CD8-positive, alpha-beta memory T cell (primary cell): ENCODE data around the gene TMEM130. TPM values are rescaled to one million over a fixed set of nuclear protein-coding genes. Genes with fewer than 3 reads are reported as not detected.
"Not testable (repeated sequence)": the region's sequence is repeated elsewhere in the genome, so short reads cannot be mapped to it uniquely, and the experiment has no call there.

Experiments
- CTCF ChIA-PET: fragments of 350-600 bp; sonication (Branson Sonifier 250); formaldehyde crosslinking; loops from one replicate; lab custom pipeline; 2021; ENCODE audit warnings: antibody characterized with exemption; lab: Charles Lee
- POLR2A ChIA-PET: fragments of 350-600 bp; sonication (Branson Sonifier 250); formaldehyde crosslinking; loops from one replicate; lab custom pipeline; 2021; ENCODE audit warnings: antibody characterized with exemption; lab: Charles Lee
- DNase-seq, 5 donors: peaks; one replicate each; pipeline versions ENCODE4 v3.0.0 to v3.0.0-alpha.2; 2020 to 2022; ENCODE audit warnings: mixed read lengths in 1 of 5
- H3K27ac ChIP-seq: one replicate; pipeline ENCODE4 v1.7.0; 2013; ENCODE audit warnings: low read depth, mild to moderate bottlenecking, low read length, moderate library complexity
- H3K27me3 ChIP-seq: 2 replicates; pipeline ENCODE4 v1.7.0; 2013; ENCODE audit warnings: low read length, mild to moderate bottlenecking; ENCODE audit not compliant: insufficient read depth, poor library complexity, severe bottlenecking
- H3K36me3 ChIP-seq: 2 replicates; pipeline ENCODE4 v1.7.0; 2013; ENCODE audit warnings: mild to moderate bottlenecking, low read length, moderate library complexity; ENCODE audit not compliant: insufficient read depth
- H3K4me1 ChIP-seq: 2 replicates; pipeline ENCODE4 v1.7.0; 2013; ENCODE audit warnings: mild to moderate bottlenecking, low read length, moderate library complexity; ENCODE audit not compliant: insufficient read depth
- H3K4me3 ChIP-seq: 2 replicates; pipeline ENCODE4 v1.7.0; 2013; ENCODE audit warnings: mild to moderate bottlenecking, low read length
- H3K9me3 ChIP-seq: 2 replicates; pipeline ENCODE4 v1.7.0; 2013; ENCODE audit warnings: mild to moderate bottlenecking, low read length
- H3K27ac Mint-ChIP-seq, 8 donors: one replicate each; pipeline ENCODE4 v1.8.0; 2020 to 2021; ENCODE audit warnings: mixed read lengths in 8 of 8, mild to moderate bottlenecking in 6 of 8, inconsistent platforms in 3 of 8, moderate library complexity in 3 of 8
- H3K27me3 Mint-ChIP-seq, 2 donors: one replicate each; pipeline ENCODE4 v1.8.0; 2020 to 2021; ENCODE audit warnings: mixed read lengths in 2 of 2, mild to moderate bottlenecking in 1 of 2, moderate library complexity in 1 of 2
- H3K36me3 Mint-ChIP-seq, 3 donors: one replicate each; pipeline ENCODE4 v1.8.0; 2020 to 2021; ENCODE audit warnings: mixed read lengths in 3 of 3, inconsistent platforms in 1 of 3, mild to moderate bottlenecking in 1 of 3
- H3K4me1 Mint-ChIP-seq, 3 donors: one replicate each; pipeline ENCODE4 v1.8.0; 2020 to 2021; ENCODE audit warnings: mixed read lengths in 3 of 3, inconsistent platforms in 1 of 3, mild to moderate bottlenecking in 1 of 3
- H3K4me3 Mint-ChIP-seq, 7 donors: one replicate each; pipeline ENCODE4 v1.8.0; 2020 to 2021; ENCODE audit warnings: mixed read lengths in 7 of 7, mild to moderate bottlenecking in 6 of 7, moderate library complexity in 4 of 7, inconsistent platforms in 2 of 7
- H3K9me3 Mint-ChIP-seq, 5 donors: one replicate each; pipeline ENCODE4 v1.8.0; 2020 to 2022; ENCODE audit warnings: mixed read lengths in 5 of 5, mild to moderate bottlenecking in 3 of 5, moderate library complexity in 2 of 5, inconsistent platforms in 1 of 5
- polyA plus RNA-seq: library from polyadenylated mRNA; unstranded; fragments of 300-500 nt; fragmentation: Illumina TruSeq; gene quantifications from one replicate; pipeline ENCODE4 v1.2.3, GENCODE V29; 2021
- total RNA-seq, 2 experiments: library from RNA; stranded (reverse); gene quantifications; one replicate each; pipeline ENCODE4 v1.2.3, GENCODE V29; 2021

The TMEM130 gene
- total and polyA plus RNA-seq, 3 experiments from 2014 or later, result not detected

- Histone ChIP-seq H3K9me3 (no peaks in the 10 kb centered on the region), H3K27ac (no peak overlapping the region), H3K4me1 (peaks cover 18% of the 10 kb centered on the region), H3K27me3 (no peaks in the 10 kb centered on the region), H3K4me3 (no peak overlapping the region), H3K36me3 (peaks cover 12% of the 10 kb centered on the region)
- Mint-ChIP-seq H3K4me3 (peak overlapping the region; percentile 57 to 92 (median 71)), H3K27me3 (peaks cover 5 to 12% of the 10 kb centered on the region in 2 donors), H3K36me3 (peaks cover 0 to 22% (median 3%) of the 10 kb centered on the region in 3 donors), H3K9me3 (no peaks in the 10 kb centered on the region), H3K4me1 (peaks cover 17 to 32% (median 17%) of the 10 kb centered on the region in 3 donors), H3K27ac (peak overlapping the region in 3 of 8 donors; percentile 46 to 74 (median 67))
- ChIA-PET POLR2A (no interaction called here), CTCF (no interaction called here)
- DNase-seq, result no peak
Observed at GRCh38 chr7:98877146-98877545, 7.3 kb upstream of the TMEM130 start.

- Histone ChIP-seq H3K4me3 (no peak overlapping the region), H3K27me3 (peaks cover 5% of the 10 kb centered on the region), H3K27ac (no peak overlapping the region), H3K36me3 (no peaks in the 10 kb centered on the region), H3K4me1 (peaks cover 19% of the 10 kb centered on the region), H3K9me3 (no peaks in the 10 kb centered on the region)
- ChIA-PET CTCF (no interaction called here), POLR2A (interaction anchor here (0.6 kb wide), 1 partner anchor 14 kb away, joined by 3 read pairs; no protein-coding TSS in a partner anchor)
- Mint-ChIP-seq H3K9me3 (no peaks in the 10 kb centered on the region), H3K4me1 (peaks cover 9 to 24% (median 15%) of the 10 kb centered on the region in 3 donors), H3K27ac (peak overlapping the region in 1 of 8 donors; percentile 52), H3K27me3 (peaks cover 13 to 21% of the 10 kb centered on the region in 2 donors), H3K4me3 (peak overlapping the region in 3 of 7 donors; percentile 22 to 49 (median 44)), H3K36me3 (peaks cover 0 to 8% (median 0%) of the 10 kb centered on the region in 3 donors)
- no peak for DNase-seq
Observed at GRCh38 chr7:98875501-98875900, 5.7 kb upstream of the TMEM130 start.

GRCh38 chr7:98874942-98875341 lies 5.1 kb upstream of the TMEM130 start:
- Histone ChIP-seq H3K4me3 (no peak overlapping the region), H3K4me1 (peaks cover 16% of the 10 kb centered on the region), H3K36me3 (no peaks in the 10 kb centered on the region), H3K27me3 (peaks cover 5% of the 10 kb centered on the region), H3K9me3 (no peaks in the 10 kb centered on the region), H3K27ac (no peak overlapping the region)
- DNase-seq, result no peak
- Mint-ChIP-seq H3K4me1 (peaks cover 4 to 22% (median 12%) of the 10 kb centered on the region in 3 donors), H3K9me3 (no peaks in the 10 kb centered on the region), H3K27ac (no peak overlapping the region), H3K36me3 (peaks cover 0 to 5% (median 0%) of the 10 kb centered on the region in 3 donors), H3K27me3 (peaks cover 16 to 24% of the 10 kb centered on the region in 2 donors), H3K4me3 (no peak overlapping the region)
- POLR2A ChIA-PET, result interaction anchor here (0.6 kb wide), 1 partner anchor 15 kb away, joined by 3 read pairs; no protein-coding TSS in a partner anchor
- CTCF ChIA-PET, result no interaction called here

- H3K9me3 Mint-ChIP-seq, H3K27ac ChIP-seq, POLR2A ChIA-PET, H3K36me3 ChIP-seq, DNase-seq, H3K36me3 Mint-ChIP-seq, H3K9me3 ChIP-seq, H3K27ac Mint-ChIP-seq, CTCF ChIA-PET, H3K4me3 ChIP-seq, H3K4me3 Mint-ChIP-seq: not testable (repeated sequence)
- Mint-ChIP-seq H3K4me1 (peaks cover 0 to 21% (median 7%) of the 10 kb centered on the region in 3 donors), H3K27me3 (peaks cover 11 to 24% of the 10 kb centered on the region in 2 donors)
- Histone ChIP-seq H3K27me3 (peaks cover 11% of the 10 kb centered on the region), H3K4me1 (peaks cover 14% of the 10 kb centered on the region)
Observed at GRCh38 chr7:98873610-98874009, 3.8 kb upstream of the TMEM130 start.

GRCh38 chr7:98872328-98872924 lies 2.6 kb upstream of the TMEM130 start:
- ChIA-PET POLR2A (no interaction called here), CTCF (interaction anchor here (0.8 to 1.5 kb wide), 4 partner anchors 9 to 751 kb away, joined by 3 read pairs; no protein-coding TSS in a partner anchor)
- Mint-ChIP-seq H3K36me3 (no peaks in the 10 kb centered on the region), H3K27ac (peak overlapping the region in 1 of 8 donors; percentile 79), H3K9me3 (no peaks in the 10 kb centered on the region), H3K4me3 (peak overlapping the region in 1 of 7 donors; percentile 54), H3K4me1 (peaks cover 0 to 16% (median 3%) of the 10 kb centered on the region in 3 donors), H3K27me3 (peaks cover 11 to 26% of the 10 kb centered on the region in 2 donors)
- H3K4me3 ChIP-seq, result no peak overlapping the region
- H3K9me3 ChIP-seq, result no peaks in the 10 kb centered on the region
- H3K36me3 ChIP-seq, result no peaks in the 10 kb centered on the region
- peaks cover 11% of the 10 kb centered on the region for H3K27me3 ChIP-seq
- peaks cover 7% of the 10 kb centered on the region for H3K4me1 ChIP-seq
- DNase-seq, result peak in 2 of 5 donors; percentile 9 to 28
- no peak overlapping the region for H3K27ac ChIP-seq

GRCh38 chr7:98870807-98871491 lies 1.1 kb upstream of the TMEM130 start:
- H3K27me3 ChIP-seq, result peaks cover 11% of the 10 kb centered on the region
- ChIA-PET CTCF (interaction anchor here (0.9 to 1.4 kb wide), 2 partner anchors 8 to 13 kb away, joined by 3 read pairs; partner anchors contain the start of gene TRRAP), POLR2A (no interaction called here)
- H3K27ac Mint-ChIP-seq, result no peak overlapping the region
- peak in 1 of 5 donors; percentile 43 for DNase-seq
- no peak overlapping the region for H3K4me3 ChIP-seq
- H3K9me3 ChIP-seq, result no peaks in the 10 kb centered on the region
- no peaks in the 10 kb centered on the region for H3K36me3 ChIP-seq
- H3K27me3 Mint-ChIP-seq, result peaks cover 12 to 26% of the 10 kb centered on the region in 2 donors
- H3K9me3 Mint-ChIP-seq, result no peaks in the 10 kb centered on the region
- no peaks in the 10 kb centered on the region for H3K36me3 Mint-ChIP-seq
- H3K4me3 Mint-ChIP-seq, result peak overlapping the region in 6 of 7 donors; percentile 20 to 72 (median 65)
- H3K4me1 ChIP-seq, result peaks cover 7% of the 10 kb centered on the region
- no peak overlapping the region for H3K27ac ChIP-seq
- peaks cover 0 to 13% (median 1%) of the 10 kb centered on the region in 3 donors for H3K4me1 Mint-ChIP-seq

- Mint-ChIP-seq H3K4me1 (peaks cover 0 to 13% (median 1%) of the 10 kb centered on the region in 3 donors), H3K36me3 (no peaks in the 10 kb centered on the region)
Observed at GRCh38 chr7:98870121-98870651, 372 bp upstream of the TMEM130 start.

More at GRCh38 chr7:98870121-98870651, 372 bp upstream of the TMEM130 start:
- peaks cover 7% of the 10 kb centered on the region for H3K4me1 ChIP-seq
- H3K27ac ChIP-seq, result no peak overlapping the region
- DNase-seq, result peak; percentile 18 to 65 (median 29)
- no peaks in the 10 kb centered on the region for H3K36me3 ChIP-seq
- Mint-ChIP-seq H3K4me3 (peak overlapping the region; percentile 58 to 82 (median 70)), H3K9me3 (no peaks in the 10 kb centered on the region), H3K27ac (no peak overlapping the region), H3K27me3 (peaks cover 12 to 19% of the 10 kb centered on the region in 2 donors)
- no peaks in the 10 kb centered on the region for H3K9me3 ChIP-seq
- POLR2A ChIA-PET, result no interaction called here
- CTCF ChIA-PET, result interaction anchor here (0.9 to 1.4 kb wide), 2 partner anchors 8 to 13 kb away, joined by 3 read pairs; partner anchors contain the start of gene TRRAP
- no peak overlapping the region for H3K4me3 ChIP-seq
- H3K27me3 ChIP-seq, result peaks cover 11% of the 10 kb centered on the region
